H9 (cell line): ENCODE data around the gene PPP2R3B. TPM values are rescaled to one million over a fixed set of nuclear protein-coding genes. Genes with fewer than 3 reads are reported as not detected.

Source experiments
- DNase-seq: peaks from one replicate; pipeline ENCODE4 v3.0.0-alpha.2; 2017
- H2AFZ ChIP-seq: one replicate; pipeline ENCODE4 v1.6.1; 2013; ENCODE audit warnings: mild to moderate bottlenecking, low read length, control low read depth, moderate library complexity
- H2AK5ac ChIP-seq: 2 replicates; pipeline ENCODE4 v1.6.1; 2013; ENCODE audit warnings: low read length, control low read depth, mixed read lengths; ENCODE audit not compliant: insufficient read length
- H2BK120ac ChIP-seq: one replicate; pipeline ENCODE4 v1.6.1; 2013; ENCODE audit warnings: low read depth, mild to moderate bottlenecking, low read length, control low read depth, inconsistent platforms; ENCODE audit not compliant: poor library complexity, severe bottlenecking
- H2BK12ac ChIP-seq: 2 replicates; pipeline ENCODE4 v1.6.1; 2013; ENCODE audit warnings: low read length, control low read depth, mixed read lengths, low read depth; ENCODE audit not compliant: insufficient read length
- H2BK15ac ChIP-seq: 2 replicates; pipeline ENCODE4 v1.6.1; 2013; ENCODE audit warnings: low read depth, low read length, control low read depth
- H2BK20ac ChIP-seq: one replicate; pipeline ENCODE4 v1.6.1; 2013; ENCODE audit warnings: low read depth, mild to moderate bottlenecking, low read length, control low read depth, inconsistent platforms; ENCODE audit not compliant: poor library complexity, severe bottlenecking
- H2BK5ac ChIP-seq: 2 replicates; pipeline ENCODE4 v1.6.1; 2013; ENCODE audit warnings: low read length, control low read depth, mixed read lengths; ENCODE audit not compliant: insufficient read length
- H3K14ac ChIP-seq: 2 replicates; pipeline ENCODE4 v1.6.1; 2013; ENCODE audit warnings: low read length, control low read depth; ENCODE audit not compliant: insufficient read depth
- H3K18ac ChIP-seq: 2 replicates; pipeline ENCODE4 v1.6.1; 2013; ENCODE audit warnings: low read depth, mild to moderate bottlenecking, mixed read lengths, low read length, control low read depth; ENCODE audit not compliant: insufficient read length
- H3K23ac ChIP-seq: 2 replicates; pipeline ENCODE4 v1.6.1; 2013; ENCODE audit warnings: low read length, control low read depth, mixed read lengths, low read depth; ENCODE audit not compliant: insufficient read length
- H3K23me2 ChIP-seq: 2 replicates; pipeline ENCODE4 v1.6.1; 2013; ENCODE audit warnings: low read depth, mild to moderate bottlenecking, mixed read lengths, low read length, control low read depth; ENCODE audit not compliant: insufficient read length, poor library complexity, severe bottlenecking
- H3K27ac ChIP-seq: 2 replicates; pipeline ENCODE4 v1.5.1; 2013; ENCODE audit warnings: low read length, control low read depth, mixed read lengths, low read depth; ENCODE audit not compliant: insufficient read length
- H3K27me3 ChIP-seq: 2 replicates; pipeline ENCODE4 v1.6.1; 2013; ENCODE audit warnings: low read length, control low read depth, inconsistent platforms; ENCODE audit not compliant: insufficient read depth
- H3K4ac ChIP-seq: 2 replicates; pipeline ENCODE4 v1.6.1; 2013; ENCODE audit warnings: low read depth, mild to moderate bottlenecking, control low read depth, inconsistent platforms, low read length, moderate library complexity
- H3K4me1 ChIP-seq: 2 replicates; pipeline ENCODE4 v1.6.1; 2013; ENCODE audit warnings: low read length, control low read depth, inconsistent platforms; ENCODE audit not compliant: insufficient read depth
- H3K4me2 ChIP-seq: 2 replicates; pipeline ENCODE4 v1.6.1; 2013; ENCODE audit warnings: low read length, control low read depth, mixed read lengths; ENCODE audit not compliant: insufficient read length, insufficient read depth
- H3K56ac ChIP-seq: 2 replicates; pipeline ENCODE4 v1.6.1; 2013; ENCODE audit warnings: low read depth, mild to moderate bottlenecking, mixed read lengths, low read length, control low read depth; ENCODE audit not compliant: insufficient read length
- H3K79me1 ChIP-seq: 2 replicates; pipeline ENCODE4 v1.6.1; 2013; ENCODE audit warnings: low read depth, mild to moderate bottlenecking, moderate library complexity, low read length, control low read depth, inconsistent platforms; ENCODE audit not compliant: insufficient read depth, poor library complexity, severe bottlenecking
- H3K79me2 ChIP-seq: 2 replicates; pipeline ENCODE4 v1.6.1; 2013; ENCODE audit warnings: low read length, control low read depth, inconsistent platforms; ENCODE audit not compliant: insufficient read depth
- H3K9ac ChIP-seq: 2 replicates; pipeline ENCODE4 v1.6.1; 2013; ENCODE audit warnings: low read length, control low read depth, mixed read lengths; ENCODE audit not compliant: insufficient read length; ENCODE audit errors: extremely low read depth
- H3K9me3 ChIP-seq: one replicate; pipeline ENCODE4 v1.6.1; 2013; ENCODE audit warnings: low read depth, low read length, inconsistent platforms; ENCODE audit not compliant: control insufficient read depth
- H3T11ph ChIP-seq: one replicate; pipeline ENCODE4 v1.6.1; 2013; ENCODE audit warnings: mild to moderate bottlenecking, low read length, control low read depth, inconsistent platforms
- H4K20me1 ChIP-seq: one replicate; pipeline ENCODE4 v1.6.1; 2013; ENCODE audit not compliant: control insufficient read depth, insufficient read length, insufficient read depth
- H4K5ac ChIP-seq: 2 replicates; pipeline ENCODE4 v1.6.1; 2013; ENCODE audit warnings: low read depth, mild to moderate bottlenecking, mixed read lengths, low read length, control low read depth; ENCODE audit not compliant: insufficient read length
- H4K8ac ChIP-seq: replicated peaks from 2 replicates; pipeline ENCODE4 v1.6.1; 2013; ENCODE audit warnings: low read length, control low read depth, mixed read lengths, low read depth; ENCODE audit not compliant: insufficient read length
- H4K91ac ChIP-seq: 2 replicates; pipeline ENCODE4 v1.6.1; 2013; ENCODE audit warnings: low read depth, mild to moderate bottlenecking, moderate library complexity, mixed read lengths, low read length, control low read depth; ENCODE audit not compliant: insufficient read length
- H3K27ac Mint-ChIP-seq, 3 experiments: 2 replicates in 2 of 3; 3 replicates in 1 of 3; pipeline ENCODE4 v1.8.0; 2020 to 2021; ENCODE audit warnings: mixed read lengths in 3 of 3, mild to moderate bottlenecking in 1 of 3, moderate library complexity in 1 of 3
- H3K27me3 Mint-ChIP-seq: 2 replicates; pipeline ENCODE4 v1.8.0; 2021; ENCODE audit warnings: low read depth, mild to moderate bottlenecking, moderate library complexity, mixed read lengths
- H3K36me3 Mint-ChIP-seq, 3 experiments: 2 replicates in 2 of 3; 3 replicates in 1 of 3; pipeline ENCODE4 v1.8.0; 2020 to 2021; ENCODE audit warnings: low read depth in 3 of 3, mixed read lengths in 3 of 3; ENCODE audit not compliant: insufficient read depth in 1 of 3
- H3K4me1 Mint-ChIP-seq, 2 experiments: 2 replicates each; pipeline ENCODE4 v1.8.0; 2020; ENCODE audit warnings: mixed read lengths in 2 of 2
- H3K4me3 Mint-ChIP-seq, 2 experiments: 2 replicates in 1 of 2; 3 replicates in 1 of 2; pipeline ENCODE4 v1.8.0; 2020 to 2021; ENCODE audit warnings: mild to moderate bottlenecking in 2 of 2, mixed read lengths in 2 of 2, moderate library complexity in 1 of 2
- H3K9me3 Mint-ChIP-seq, 2 experiments: 2 replicates in 1 of 2; 3 replicates in 1 of 2; pipeline ENCODE4 v1.8.0; 2020; ENCODE audit warnings: mild to moderate bottlenecking in 2 of 2, mixed read lengths in 2 of 2, moderate library complexity in 1 of 2
- WGBS: extraction: QIAGEN DNeasy Blood & Tissue Kit; methylation state at CpG from one replicate; pipeline ENCODE4 v1.1.7; 2013; ENCODE audit warnings: missing lambda C conversion rate, low lambda C conversion rate, mixed read lengths; ENCODE audit not compliant: insufficient read length; ENCODE audit errors: extremely low coverage; 5-methylcytosine and 5-hydroxymethylcytosine counted together
- total RNA-seq: library from RNA; stranded (reverse); gene quantifications from 2 replicates; pipeline ENCODE4 v1.2.1, GENCODE V29; 2021
- TF ChIP-seq, protein P1 (sequence below): fragments of 200-600 bp; sonication (generic); conservative IDR thresholded peaks from 3 replicates; pipeline ENCODE4 v1.8.0; 2021; ENCODE audit warnings: antibody characterized with exemption, mild to moderate bottlenecking

Gene PPP2R3B
- total RNA-seq, 1 experiment from 2014 or later, result 72.1 TPM

DNA sequence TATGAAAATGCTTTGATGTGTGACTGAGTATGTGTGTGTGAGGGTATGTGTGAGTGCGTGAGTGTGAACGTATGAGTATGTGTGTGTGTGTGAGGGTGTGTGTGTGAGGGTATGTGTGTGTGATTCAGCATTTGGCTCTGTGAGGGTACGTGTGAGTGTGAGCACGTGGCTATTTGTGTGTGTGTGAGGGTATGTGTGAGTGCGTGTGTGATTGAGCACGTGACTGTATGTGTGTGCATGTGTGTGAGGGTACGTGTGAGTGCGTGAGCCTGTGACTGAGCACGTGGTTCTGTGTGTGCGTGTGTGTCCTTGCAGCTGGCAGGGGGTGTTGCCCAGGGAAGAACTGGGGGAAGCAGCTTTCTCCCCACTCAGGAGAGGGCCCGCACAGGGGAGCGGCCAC lies 16.1 kb upstream of the PPP2R3B start:
- Histone ChIP-seq H2BK20ac (no peak overlapping the region), H2BK12ac (no peak overlapping the region), H3K4ac (no peak overlapping the region), H3K14ac (no peak overlapping the region), H3K79me2 (no peaks in the 10 kb centered on the region), H4K5ac (no peak overlapping the region), H3K79me1 (no peaks in the 10 kb centered on the region), H3K27me3 (no peaks in the 10 kb centered on the region), H2AFZ (no peak overlapping the region), H3K23ac (no peak overlapping the region), H3K56ac (no peak overlapping the region), H3K18ac (peak overlapping the region; percentile 73), H4K8ac (no peak overlapping the region), H2BK15ac (no peak overlapping the region), H2BK120ac (no peak overlapping the region), H4K20me1 (no peaks in the 10 kb centered on the region), H3K27ac (no peak overlapping the region), H3K9me3 (no peaks in the 10 kb centered on the region), H3K23me2 (no peaks in the 10 kb centered on the region), H3K4me2 (no peak overlapping the region), H3K4me1 (no peaks in the 10 kb centered on the region), H2BK5ac (no peak overlapping the region), H4K91ac (no peak overlapping the region), H2AK5ac (no peak overlapping the region), H3K9ac (no peak overlapping the region), H3T11ph (no peak overlapping the region)
- no peak overlapping the region for H3K4me3 Mint-ChIP-seq
- no peaks in the 10 kb centered on the region; the same call in 1 of the 2 replicates for H3K27me3 Mint-ChIP-seq
- TF ChIP-seq, protein P1, sequence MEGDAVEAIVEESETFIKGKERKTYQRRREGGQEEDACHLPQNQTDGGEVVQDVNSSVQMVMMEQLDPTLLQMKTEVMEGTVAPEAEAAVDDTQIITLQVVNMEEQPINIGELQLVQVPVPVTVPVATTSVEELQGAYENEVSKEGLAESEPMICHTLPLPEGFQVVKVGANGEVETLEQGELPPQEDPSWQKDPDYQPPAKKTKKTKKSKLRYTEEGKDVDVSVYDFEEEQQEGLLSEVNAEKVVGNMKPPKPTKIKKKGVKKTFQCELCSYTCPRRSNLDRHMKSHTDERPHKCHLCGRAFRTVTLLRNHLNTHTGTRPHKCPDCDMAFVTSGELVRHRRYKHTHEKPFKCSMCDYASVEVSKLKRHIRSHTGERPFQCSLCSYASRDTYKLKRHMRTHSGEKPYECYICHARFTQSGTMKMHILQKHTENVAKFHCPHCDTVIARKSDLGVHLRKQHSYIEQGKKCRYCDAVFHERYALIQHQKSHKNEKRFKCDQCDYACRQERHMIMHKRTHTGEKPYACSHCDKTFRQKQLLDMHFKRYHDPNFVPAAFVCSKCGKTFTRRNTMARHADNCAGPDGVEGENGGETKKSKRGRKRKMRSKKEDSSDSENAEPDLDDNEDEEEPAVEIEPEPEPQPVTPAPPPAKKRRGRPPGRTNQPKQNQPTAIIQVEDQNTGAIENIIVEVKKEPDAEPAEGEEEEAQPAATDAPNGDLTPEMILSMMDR, result no peak
- peaks cover 3 to 12% (median 8%) of the 10 kb centered on the region in 3 experiments; a peak in 4 of 7 replicates for H3K36me3 Mint-ChIP-seq
- H3K4me1 Mint-ChIP-seq, result peaks cover 3 to 6% of the 10 kb centered on the region in 2 experiments; a peak in 3 of 4 replicates
- WGBS, result 100% methylated on average over 6 of the region's 12 CpGs
- DNase-seq, result no peak
- peak overlapping the region in 1 of 3 experiments; percentile 3; a peak in 2 of 7 replicates for H3K27ac Mint-ChIP-seq
- H3K9me3 Mint-ChIP-seq, result peaks cover 0 to 7% of the 10 kb centered on the region in 2 experiments; a peak in 2 of 5 replicates
